WERI-Rb-1 (cell line): ENCODE results near the gene PDE6G.
A peak's percentile ranks its signal among the peaks of the same experiment; 100 is the strongest.

Experiments used
- DNase-seq: peaks from one replicate; pipeline ENCODE4 v3.0.0-alpha.2; 2020
- H3K27ac ChIP-seq: fragments of 250-450 bp; sonication (Bioruptor Pico); 2 replicates; pipeline ENCODE4 v1.5.1; 2020; ENCODE audit warnings: mild to moderate bottlenecking, moderate library complexity
- H3K27me3 ChIP-seq: fragments of 250-450 bp; sonication (Bioruptor Pico); 2 replicates; pipeline ENCODE4 v1.5.1; 2021; ENCODE audit warnings: mild to moderate bottlenecking, low read depth, moderate library complexity; ENCODE audit not compliant: insufficient read depth, severe bottlenecking
- H3K36me3 ChIP-seq: fragments of 250-450 bp; sonication (Bioruptor Pico); 2 replicates; pipeline ENCODE4 v1.5.1; 2020; ENCODE audit warnings: mild to moderate bottlenecking, moderate library complexity
- H3K4me3 ChIP-seq: 2 replicates; pipeline ENCODE4 v1.5.1; 2011; ENCODE audit warnings: low read depth, mild to moderate bottlenecking, control low read depth, low read length
- H3K9me3 ChIP-seq: fragments of 250-450 bp; sonication (Bioruptor Pico); 2 replicates; pipeline ENCODE4 v1.5.1; 2021; ENCODE audit warnings: mild to moderate bottlenecking, moderate library complexity; ENCODE audit not compliant: severe bottlenecking
- TF ChIP-seq, protein P1 (sequence below): IDR thresholded peaks from 2 replicates; pipeline ENCODE4 v1.5.1; 2011; ENCODE audit warnings: low read depth, mild to moderate bottlenecking, control low read depth, inconsistent platforms, low read length

The PDE6G gene

DNA sequence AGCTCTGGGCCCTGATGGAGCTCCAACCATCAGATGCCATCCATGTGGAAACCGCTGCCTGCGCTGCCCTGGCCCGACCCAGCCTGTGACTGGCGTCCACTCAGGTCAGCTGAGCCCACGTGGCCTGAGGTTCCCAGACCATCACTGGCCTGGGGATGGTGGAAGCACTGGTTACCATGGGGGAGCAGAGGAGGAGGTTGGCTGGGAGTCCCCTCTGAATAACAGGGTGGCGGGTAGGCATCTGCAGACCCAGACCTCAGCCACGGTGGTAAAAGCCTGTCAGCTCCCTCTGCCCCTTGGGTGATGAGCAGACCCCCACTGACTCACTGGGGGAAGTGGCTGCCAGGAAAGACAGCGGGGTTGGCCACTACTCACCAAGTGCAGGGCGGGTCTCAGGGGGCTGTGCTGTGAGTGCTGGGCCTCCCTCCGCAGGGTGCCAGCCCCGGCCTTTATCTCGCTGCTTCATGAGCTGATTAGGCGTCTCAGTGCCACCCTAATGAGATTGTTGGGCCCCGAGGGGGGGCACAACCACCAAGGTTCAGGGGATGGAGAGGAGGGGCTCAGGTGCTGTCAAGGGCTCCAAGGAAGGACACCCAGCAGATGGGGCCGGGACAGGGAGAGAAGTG is at the start of gene PDE6G:
PDE6G (minus strand) TSS at position 425 of the 626 bp plus-strand sequence. CDS start 3,237 bp downstream, outside the sequence.
- TF ChIP-seq, protein P1, sequence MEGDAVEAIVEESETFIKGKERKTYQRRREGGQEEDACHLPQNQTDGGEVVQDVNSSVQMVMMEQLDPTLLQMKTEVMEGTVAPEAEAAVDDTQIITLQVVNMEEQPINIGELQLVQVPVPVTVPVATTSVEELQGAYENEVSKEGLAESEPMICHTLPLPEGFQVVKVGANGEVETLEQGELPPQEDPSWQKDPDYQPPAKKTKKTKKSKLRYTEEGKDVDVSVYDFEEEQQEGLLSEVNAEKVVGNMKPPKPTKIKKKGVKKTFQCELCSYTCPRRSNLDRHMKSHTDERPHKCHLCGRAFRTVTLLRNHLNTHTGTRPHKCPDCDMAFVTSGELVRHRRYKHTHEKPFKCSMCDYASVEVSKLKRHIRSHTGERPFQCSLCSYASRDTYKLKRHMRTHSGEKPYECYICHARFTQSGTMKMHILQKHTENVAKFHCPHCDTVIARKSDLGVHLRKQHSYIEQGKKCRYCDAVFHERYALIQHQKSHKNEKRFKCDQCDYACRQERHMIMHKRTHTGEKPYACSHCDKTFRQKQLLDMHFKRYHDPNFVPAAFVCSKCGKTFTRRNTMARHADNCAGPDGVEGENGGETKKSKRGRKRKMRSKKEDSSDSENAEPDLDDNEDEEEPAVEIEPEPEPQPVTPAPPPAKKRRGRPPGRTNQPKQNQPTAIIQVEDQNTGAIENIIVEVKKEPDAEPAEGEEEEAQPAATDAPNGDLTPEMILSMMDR: no peak
- no peak within 1 kb of the TSS for H3K4me3 ChIP-seq
- H3K36me3 ChIP-seq: no peaks in the 10 kb centered on the region
- no peaks in the 10 kb centered on the region for H3K27me3 ChIP-seq
- DNase-seq: peak; percentile 82
- peak within 1 kb of the TSS; percentile 84 for H3K27ac ChIP-seq
- no peaks in the 10 kb centered on the region for H3K9me3 ChIP-seq

DNA sequence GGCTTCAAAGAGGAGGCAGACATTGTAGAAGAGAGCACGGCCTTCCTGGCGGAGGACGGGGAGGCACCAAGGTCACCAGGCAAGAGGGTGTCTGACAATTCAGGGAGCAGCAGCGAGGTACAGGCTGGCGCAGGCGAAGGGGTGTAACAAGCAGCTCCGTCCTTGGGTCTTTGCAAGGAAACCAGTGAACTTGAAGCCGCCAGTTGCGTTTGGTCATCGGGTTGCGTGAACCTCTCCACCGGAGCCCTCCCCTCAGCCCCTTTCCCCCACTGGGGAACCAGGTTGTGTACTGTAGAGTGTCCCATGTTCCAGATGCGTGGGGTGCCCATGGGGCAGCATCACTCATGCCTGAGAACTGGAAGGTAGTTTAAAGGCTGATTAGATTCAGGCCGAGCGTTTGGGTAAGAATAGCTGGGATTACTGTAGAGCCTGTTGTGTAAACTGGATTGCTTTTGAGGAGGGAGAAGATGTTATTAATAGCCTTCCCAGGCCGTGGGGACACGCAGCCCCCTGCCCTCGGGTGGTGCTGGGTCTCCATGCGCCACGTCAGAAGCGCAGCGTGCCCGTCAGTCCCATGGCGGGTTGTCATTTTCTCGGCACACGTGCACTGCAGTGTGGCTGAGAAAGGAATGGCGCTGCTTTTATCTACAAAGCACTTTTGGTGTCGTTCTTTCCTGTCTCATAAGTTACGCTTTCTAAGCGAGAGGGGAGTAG is 49.3 kb upstream of the PDE6G start:
- H3K27me3 ChIP-seq: no peaks in the 10 kb centered on the region
- H3K36me3 ChIP-seq: peaks cover 81% of the 10 kb centered on the region
- no peak for DNase-seq
- no peak overlapping the region for H3K27ac ChIP-seq
- TF ChIP-seq, protein P1: no peak
- no peaks in the 10 kb centered on the region for H3K9me3 ChIP-seq
- H3K4me3 ChIP-seq: no peak overlapping the region

DNA sequence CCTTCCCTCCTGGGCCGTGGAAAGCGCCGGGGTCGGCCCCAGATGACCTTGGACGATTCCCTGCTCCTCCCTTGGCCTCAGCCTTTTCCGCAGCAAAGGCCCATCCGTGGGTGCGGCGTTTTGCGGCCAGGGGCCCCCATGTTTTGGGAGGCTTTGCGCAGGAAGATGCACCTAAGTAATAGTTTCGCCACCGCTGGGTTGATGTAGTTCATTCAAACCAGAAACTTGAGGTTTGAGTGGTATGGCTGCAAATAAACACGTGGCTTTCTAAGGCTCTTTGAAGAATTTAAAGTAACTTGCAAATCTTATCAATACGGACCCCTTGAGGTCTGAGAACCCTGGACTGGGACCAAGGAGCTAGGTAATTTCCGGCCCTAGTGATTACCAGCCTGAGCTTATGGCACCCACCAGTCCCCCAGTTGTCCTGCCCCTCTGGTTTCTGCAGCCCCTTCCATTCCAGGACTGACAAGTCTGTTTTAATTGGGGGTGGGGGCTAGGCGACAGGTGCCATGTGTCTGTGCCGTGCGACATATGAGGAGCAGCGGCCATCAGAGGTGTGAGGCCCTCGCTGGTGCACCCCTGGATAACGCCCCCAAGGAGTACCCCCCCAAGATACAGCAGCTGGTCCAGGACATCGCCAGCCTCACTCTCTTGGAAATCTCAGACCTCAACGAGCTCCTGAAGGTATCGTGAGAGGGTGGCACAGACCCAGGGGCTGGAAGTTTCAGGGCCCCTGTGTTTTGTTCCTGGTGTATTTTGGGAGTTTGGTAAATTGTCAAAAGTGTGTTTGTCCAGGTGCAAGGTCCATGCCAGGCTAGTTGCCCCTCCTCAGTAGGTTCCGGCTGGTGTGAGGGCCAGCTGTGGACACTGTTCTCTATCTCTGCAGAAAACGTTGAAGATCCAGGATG is 47.7 kb upstream of the PDE6G start:
- Histone ChIP-seq H3K4me3 (peak overlapping the region; percentile 68), H3K9me3 (no peaks in the 10 kb centered on the region), H3K27ac (peak overlapping the region; percentile 97), H3K36me3 (peaks cover 95% of the 10 kb centered on the region), H3K27me3 (no peaks in the 10 kb centered on the region)
- DNase-seq: no peak
- TF ChIP-seq, protein P1: no peak

GRCh38 chr17:81702934-81703746 is 46.8 kb upstream of the PDE6G start, which contains the start of gene MRPL12:
TSS of gene MRPL12 (plus strand) at chr17:81703367. CDS start at chr17:81703502, 135 bp downstream.
- Histone ChIP-seq H3K4me3 (peak within 1 kb of the TSS; percentile 68), H3K9me3 (no peaks in the 10 kb centered on the region), H3K27me3 (no peaks in the 10 kb centered on the region), H3K36me3 (peaks cover 95% of the 10 kb centered on the region), H3K27ac (peak within 1 kb of the TSS; percentile 97)
- peak; percentile 97 for DNase-seq
- TF ChIP-seq, protein P1: peak; percentile 26; the same call in 1 of the 2 replicates
